HG02588 (cell line): ENCODE data around the gene PDIA3.
A peak's percentile ranks its signal among the peaks of the same experiment; 100 is the strongest.
"Not testable (repeated sequence)": the region's sequence is repeated elsewhere in the genome, so short reads cannot be mapped to it uniquely, and the experiment has no call there.

Experiments used
- ATAC-seq: cut with Tn5 transposase; IDR thresholded peaks from one replicate; pipeline ENCODE4 v1.9.1; 2021; ENCODE audit warnings: mild to moderate bottlenecking, moderate library complexity; ENCODE audit not compliant: unreplicated experiment

Gene PDIA3

GRCh38 chr15:43776101-43776717 lies 30.0 kb downstream of the PDIA3 start:
- ATAC-seq: peak; percentile 71

GRCh38 chr15:43776718-43777266 lies 30.6 kb downstream of the PDIA3 start, which contains the start of gene ELL3:
Gene ELL3 (minus strand): TSS chr15:43776966. CDS start chr15:43776901, 65 bp downstream.
- peak; percentile 40 for ATAC-seq

- peak; percentile 32 for ATAC-seq
These were observed 31.2 kb downstream of the PDIA3 start for GRCh38 chr15:43777267-43777914.

- no peak for ATAC-seq
These were observed 32.8 kb downstream of the PDIA3 start for GRCh38 chr15:43779016-43779415.

- ATAC-seq: no peak
These were observed 43.2 kb downstream of the PDIA3 start for GRCh38 chr15:43789409-43789808.

GRCh38 chr15:43791993-43792760 lies 45.9 kb downstream of the PDIA3 start, which contains the start of gene SERF2:
Gene SERF2 (plus strand): TSS chr15:43792320. CDS start chr15:43792377, 57 bp downstream.
- peak; percentile 86 for ATAC-seq

GRCh38 chr15:43792761-43793476 lies 46.7 kb downstream of the PDIA3 start:
- ATAC-seq: no peak

- ATAC-seq: no peak
These were observed 47.4 kb downstream of the PDIA3 start for GRCh38 chr15:43793647-43794046.

GRCh38 chr15:43794269-43795037 lies 48.2 kb downstream of the PDIA3 start:
- no peak for ATAC-seq

- no peak for ATAC-seq
These were observed 49.0 kb downstream of the PDIA3 start for GRCh38 chr15:43795197-43795596.

- ATAC-seq: no peak
These were observed 49.8 kb downstream of the PDIA3 start for GRCh38 chr15:43795997-43796396.

- ATAC-seq: no peak
These were observed 50.3 kb downstream of the PDIA3 start for GRCh38 chr15:43796566-43796965.

GRCh38 chr15:43799209-43799944 lies 53.1 kb downstream of the PDIA3 start:
- no peak for ATAC-seq

GRCh38 chr15:43799945-43800285 lies 53.7 kb downstream of the PDIA3 start, which contains the start of gene SERINC4:
Gene SERINC4 (minus strand): TSS chr15:43800220. CDS start chr15:43799986, 234 bp downstream.
- ATAC-seq: no peak

GRCh38 chr15:43800286-43801141 lies 54.3 kb downstream of the PDIA3 start, which contains the start of gene HYPK:
Gene HYPK (plus strand): TSS chr15:43800599. CDS start chr15:43800623, 24 bp downstream.
- peak; percentile 90 for ATAC-seq

- ATAC-seq: not testable (repeated sequence)
These were observed 56.4 kb downstream of the PDIA3 start for GRCh38 chr15:43802676-43803075.

- no peak for ATAC-seq
These were observed 62.3 kb downstream of the PDIA3 start for GRCh38 chr15:43808435-43808950.
